GM12892 (cell line): ENCODE results near the gene AMZ1.

Source experiments
- POLR2A ChIP-seq: IDR thresholded peaks from 2 replicates; pipeline ENCODE4 v1.6.1; 2011; ENCODE audit warnings: low read depth, low read length, control low read depth
- POLR2AphosphoS5 ChIP-seq: IDR thresholded peaks from 2 replicates; pipeline ENCODE4 v1.6.1; 2011; ENCODE audit warnings: low read depth, low read length, control low read depth
- TAF1 ChIP-seq: IDR thresholded peaks from 2 replicates; pipeline ENCODE4 v1.6.1; 2011; ENCODE audit warnings: low read depth, mild to moderate bottlenecking, control low read depth, low read length, borderline replicate concordance

GRCh38 chr7:2718296-2718965, 30.4 kb downstream of the AMZ1 start:
- TF ChIP-seq POLR2A (no peak), TAF1 (no peak), POLR2AphosphoS5 (no peak)
